ENCODE data around the gene NFYC. TPM values are rescaled to one million over a fixed set of nuclear protein-coding genes. Genes with fewer than 3 reads are reported as not detected.

The NFYC gene
- total RNA-seq, 1 donor from 2014 or later: 56.0 TPM

- Histone ChIP-seq H3K27me3 (no peaks in the 10 kb centered on the region), H3K36me3 (no peaks in the 10 kb centered on the region), H3K4me1 (no peaks in the 10 kb centered on the region), H3K4me3 (no peak overlapping the region), H3K27ac (no peak overlapping the region), H3K9me3 (no peaks in the 10 kb centered on the region)
- intact Hi-C loops (cut with DNase I): no loop called here
- DNase-seq: no peak
- no peak for TF ChIP-seq CTCF (IDR thresholded peaks at IDR 0.05)
- ATAC-seq: no peak
Observed at GRCh38 chr1:40788561-40789341, 97.2 kb downstream of the NFYC start.

DNA sequence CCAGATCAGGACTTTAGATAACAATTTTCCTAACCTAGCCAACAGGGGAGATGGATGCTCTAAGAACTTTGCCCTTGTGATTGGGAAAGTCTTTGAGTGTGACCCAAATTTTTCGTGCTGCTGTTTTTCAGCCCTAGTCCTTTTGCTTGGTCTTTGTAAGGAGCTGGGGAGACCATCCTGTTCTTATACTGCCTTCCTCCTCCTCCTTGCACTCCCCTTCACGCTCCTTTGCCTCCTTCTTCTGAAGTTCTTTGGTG, 97.8 kb downstream of the NFYC start:
- Histone ChIP-seq H3K36me3 (no peaks in the 10 kb centered on the region), H3K9me3 (no peaks in the 10 kb centered on the region), H3K27me3 (no peaks in the 10 kb centered on the region), H3K4me1 (no peaks in the 10 kb centered on the region), H3K27ac (no peak overlapping the region), H3K4me3 (no peak overlapping the region)
- ATAC-seq (no peak), DNase-seq (no peak)
- TF ChIP-seq CTCF (IDR thresholded peaks at IDR 0.05): no peak
- intact Hi-C loops (cut with DNase I): no loop called here

DNA sequence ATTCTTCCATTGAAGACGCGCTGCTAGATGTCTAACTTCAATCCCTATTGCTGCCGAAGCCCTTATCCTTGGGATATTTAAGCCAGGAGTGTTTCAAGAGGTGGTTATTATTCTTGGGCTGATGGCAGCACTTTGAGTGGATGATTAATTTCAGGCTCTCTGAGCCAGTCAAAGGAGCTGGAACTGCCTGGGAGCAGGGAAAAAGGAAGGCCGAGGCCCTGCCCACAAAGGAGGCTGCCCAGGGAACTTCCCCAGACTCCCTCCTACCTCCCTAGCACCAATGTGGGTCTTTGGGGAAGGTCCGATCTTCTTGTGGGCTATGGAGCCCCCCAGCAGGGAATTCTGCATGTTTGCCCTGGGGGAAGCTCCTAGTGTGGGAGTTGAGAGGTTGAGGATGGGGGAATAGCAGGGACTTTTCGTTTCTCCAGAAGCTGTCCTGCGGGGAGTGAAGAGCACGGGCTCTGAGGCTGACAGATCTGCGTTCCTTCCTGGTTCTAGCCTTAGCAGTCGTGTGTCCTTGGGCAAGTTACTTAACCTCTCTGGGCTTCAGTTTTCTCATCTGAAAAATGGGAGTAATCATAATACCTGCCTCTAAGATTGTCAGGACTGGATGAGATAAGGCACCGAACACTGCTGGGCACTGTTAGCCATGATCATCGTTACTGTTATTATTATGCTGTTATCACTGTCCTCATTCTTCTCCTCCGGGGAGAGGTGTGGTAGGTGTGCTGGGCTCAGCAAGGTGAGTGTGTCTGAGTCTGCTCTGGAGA, 98.3 kb downstream of the NFYC start:
- TF ChIP-seq CTCF (IDR thresholded peaks at IDR 0.05): no peak
- Histone ChIP-seq H3K4me3 (no peak overlapping the region), H3K27me3 (no peaks in the 10 kb centered on the region), H3K27ac (no peak overlapping the region), H3K9me3 (no peaks in the 10 kb centered on the region), H3K4me1 (no peaks in the 10 kb centered on the region), H3K36me3 (no peaks in the 10 kb centered on the region)
- DNase-seq (no peak), ATAC-seq (no peak)
- intact Hi-C loops (cut with DNase I): no loop called here

GRCh38 chr1:40792036-40792435, 100.5 kb downstream of the NFYC start:
- H3K27ac ChIP-seq: no peak overlapping the region
- H3K4me1 ChIP-seq: no peaks in the 10 kb centered on the region
- DNase-seq (no peak), ATAC-seq (no peak)
- TF ChIP-seq CTCF (IDR thresholded peaks at IDR 0.05): no peak
- H3K9me3 ChIP-seq: no peaks in the 10 kb centered on the region
- no peaks in the 10 kb centered on the region for H3K27me3 ChIP-seq
- intact Hi-C loops (cut with DNase I): no loop called here
- no peaks in the 10 kb centered on the region for H3K36me3 ChIP-seq
- H3K4me3 ChIP-seq: no peak overlapping the region

GRCh38 chr1:40793617-40794016, 102.1 kb downstream of the NFYC start:
- intact Hi-C loops (cut with DNase I): no loop called here
- no peaks in the 10 kb centered on the region for H3K36me3 ChIP-seq
- TF ChIP-seq CTCF (IDR thresholded peaks at IDR 0.05): no peak
- DNase-seq: no peak
- ATAC-seq: no peak
- H3K4me1 ChIP-seq: no peaks in the 10 kb centered on the region
- no peaks in the 10 kb centered on the region for H3K9me3 ChIP-seq
- no peaks in the 10 kb centered on the region for H3K27me3 ChIP-seq
- H3K4me3 ChIP-seq: no peak overlapping the region
- no peak overlapping the region for H3K27ac ChIP-seq

Measured in upper lobe of right lung (tissue), 1 donor.